Fibroblast of gingiva (primary cell): ENCODE data around the gene RERG.

Experiments
- DNase-seq: peaks from one replicate; pipeline ENCODE4 v3.0.0-alpha.2; 2011; ENCODE audit warnings: low read depth

The RERG gene

DNA sequence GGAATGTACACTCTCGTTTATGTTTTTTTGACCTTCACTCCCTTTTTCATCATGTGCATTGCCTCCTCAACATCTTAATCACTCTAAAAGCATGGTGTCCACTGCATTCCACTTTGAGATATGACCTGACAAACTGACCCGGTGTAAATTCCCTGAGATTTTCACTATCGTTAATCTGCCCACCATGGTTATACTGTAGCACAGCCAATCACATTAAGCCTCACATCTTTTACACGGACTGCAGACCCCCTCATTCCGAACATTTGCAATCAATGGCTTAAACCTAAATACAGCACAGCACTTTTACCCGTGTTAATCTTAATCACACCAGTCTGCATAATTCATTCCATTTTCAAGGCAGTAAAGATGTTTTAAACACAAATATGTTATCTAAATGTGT, 2.4 kb downstream of the RERG start:
- DNase-seq = no peak

DNA sequence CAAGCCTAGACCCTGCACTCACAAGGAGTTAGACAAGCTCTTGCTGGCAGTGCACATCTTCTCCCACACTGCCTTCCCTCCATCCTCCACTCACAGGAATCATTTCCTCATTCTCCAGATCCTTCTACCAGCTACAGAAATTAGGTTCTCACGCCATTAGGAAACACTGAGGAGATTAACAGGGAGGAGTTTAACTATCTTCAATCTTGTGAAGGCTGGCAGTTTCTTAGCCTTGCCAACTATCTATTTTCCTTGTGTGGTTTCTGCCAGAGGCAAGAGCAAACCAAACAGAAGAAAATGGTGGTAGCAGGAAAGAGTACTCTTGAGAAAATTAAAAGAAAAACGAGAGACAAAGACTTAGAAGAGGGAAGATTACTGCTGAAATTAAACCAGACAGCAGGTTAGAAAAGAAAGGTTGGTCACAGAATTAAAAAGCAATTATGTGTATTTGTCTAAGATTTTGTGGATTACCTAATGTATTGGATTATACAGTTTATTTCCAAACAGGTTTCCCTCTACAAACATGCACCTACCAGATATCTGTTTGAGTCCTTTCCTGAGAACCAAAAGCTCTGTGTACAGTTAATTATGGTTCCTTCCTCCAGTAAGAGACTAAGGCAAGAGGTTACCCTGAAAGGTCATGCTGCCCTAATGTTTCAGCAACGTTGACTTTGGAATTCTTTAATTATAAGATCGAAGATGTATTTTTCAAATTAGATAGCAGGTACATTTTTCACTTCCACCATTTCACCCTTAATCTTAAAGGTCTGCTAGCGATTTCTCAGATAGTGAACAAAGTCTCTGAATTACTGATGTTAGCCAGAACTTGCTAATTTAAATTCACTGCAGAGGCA, 5.0 kb downstream of the RERG start:
- no peak for DNase-seq

DNA sequence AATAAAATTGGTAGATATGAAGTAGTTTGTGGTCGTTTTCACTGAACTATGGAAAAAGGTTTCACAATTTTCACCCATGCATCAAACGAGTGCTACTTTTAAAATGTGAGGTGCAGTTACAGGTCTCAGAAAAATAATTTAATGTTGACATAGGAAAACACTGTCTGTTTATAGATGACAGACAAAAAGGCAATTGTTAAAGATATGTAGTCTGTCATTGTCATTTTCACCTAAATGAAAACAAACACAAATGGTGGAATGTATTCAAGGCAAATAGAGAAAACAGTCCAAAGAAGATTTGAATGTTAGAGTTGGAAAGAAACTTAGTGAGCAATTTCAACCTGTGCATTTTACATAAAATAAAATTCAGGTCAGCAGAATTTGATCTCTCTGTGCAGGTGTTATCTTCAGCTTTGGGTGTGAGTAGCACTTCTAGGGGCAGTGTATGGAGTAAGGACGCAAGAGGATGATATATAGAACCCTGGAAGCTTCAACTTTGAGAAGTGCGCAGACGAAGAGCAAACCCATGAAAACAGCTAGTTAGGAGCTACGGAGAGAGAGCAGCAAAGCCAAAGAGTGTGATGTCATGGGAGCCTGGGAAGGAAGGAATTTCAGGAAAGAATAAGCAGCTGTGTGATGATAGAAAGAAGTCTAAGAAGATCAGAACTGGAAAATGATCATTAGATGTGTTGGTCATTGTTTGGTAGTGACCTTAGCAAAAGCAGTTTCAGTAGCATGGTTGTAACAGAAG, 6.2 kb downstream of the RERG start:
- no peak for DNase-seq

DNA sequence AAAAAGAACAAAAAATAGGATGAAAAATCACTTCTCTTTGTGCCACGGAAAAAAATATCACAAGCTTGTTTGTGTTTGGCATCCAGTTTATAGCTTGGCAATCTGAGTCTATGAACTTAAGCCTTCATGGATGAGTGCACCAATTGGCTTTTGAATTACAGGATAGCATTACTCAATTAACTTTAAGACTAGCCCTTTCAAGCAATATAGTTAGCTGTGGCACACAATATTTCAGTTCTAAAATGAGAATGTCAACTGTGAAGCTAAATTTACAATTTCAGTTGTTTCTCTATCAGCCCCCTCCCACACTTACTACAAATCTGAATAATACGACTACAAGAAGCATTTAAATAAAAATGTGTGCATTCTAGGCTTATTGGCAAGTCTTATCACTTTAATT, 8.3 kb downstream of the RERG start:
- DNase-seq = no peak

DNA sequence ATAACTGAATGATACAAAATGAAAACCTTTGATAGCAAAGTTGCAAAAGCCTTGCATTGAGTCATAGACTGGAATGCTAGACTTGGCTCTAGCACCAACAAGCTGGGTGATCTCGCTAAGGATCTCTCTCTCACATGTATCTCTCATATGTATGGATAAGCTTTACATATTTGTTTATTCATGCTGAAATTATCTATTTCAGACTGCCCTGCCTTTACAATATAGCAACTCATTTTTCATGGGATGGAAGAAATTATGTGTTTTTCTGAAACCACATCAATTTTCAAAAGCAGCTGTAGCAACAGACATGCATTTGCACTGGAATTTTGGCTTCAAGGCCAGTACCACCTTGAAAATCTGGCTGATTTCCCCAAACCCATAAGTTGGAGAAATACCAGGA, 11.4 kb downstream of the RERG start:
- peak; percentile 62 for DNase-seq

DNA sequence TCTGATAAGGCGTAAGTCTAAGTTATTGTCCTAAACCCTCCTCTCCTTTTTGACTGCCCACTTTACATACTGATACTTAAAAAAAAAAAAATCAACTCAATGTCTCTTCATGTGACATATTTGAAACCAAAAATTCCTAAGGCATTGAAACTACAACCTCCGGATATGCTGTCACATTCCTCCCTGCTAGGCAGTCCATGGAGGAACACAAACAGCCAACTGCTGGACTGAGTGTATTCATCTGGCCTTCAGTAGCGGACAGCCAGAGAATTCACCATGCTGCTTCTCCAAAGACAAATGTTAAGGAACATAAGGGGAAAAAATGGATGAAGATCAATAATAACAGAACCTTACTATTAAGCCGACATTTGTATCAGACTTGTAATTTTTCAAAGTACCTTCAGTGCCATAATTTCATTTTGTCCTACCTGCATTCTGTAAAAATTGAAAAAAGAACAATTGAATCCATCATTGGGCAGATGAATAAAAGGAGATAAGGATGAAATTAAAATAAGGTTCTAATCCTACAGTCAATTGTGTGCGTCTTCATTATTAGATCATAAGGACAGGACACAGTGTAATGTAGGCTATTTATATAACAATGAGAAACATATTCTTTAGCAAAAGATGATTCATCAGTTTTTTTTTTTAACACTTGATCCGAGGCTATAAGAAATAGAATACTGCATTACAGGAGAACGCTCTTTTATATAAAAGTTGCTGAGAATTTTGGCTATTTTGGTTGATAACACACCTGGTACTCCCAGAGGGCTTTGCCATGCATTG, 12.2 kb downstream of the RERG start:
- DNase-seq = peak; percentile 16

DNA sequence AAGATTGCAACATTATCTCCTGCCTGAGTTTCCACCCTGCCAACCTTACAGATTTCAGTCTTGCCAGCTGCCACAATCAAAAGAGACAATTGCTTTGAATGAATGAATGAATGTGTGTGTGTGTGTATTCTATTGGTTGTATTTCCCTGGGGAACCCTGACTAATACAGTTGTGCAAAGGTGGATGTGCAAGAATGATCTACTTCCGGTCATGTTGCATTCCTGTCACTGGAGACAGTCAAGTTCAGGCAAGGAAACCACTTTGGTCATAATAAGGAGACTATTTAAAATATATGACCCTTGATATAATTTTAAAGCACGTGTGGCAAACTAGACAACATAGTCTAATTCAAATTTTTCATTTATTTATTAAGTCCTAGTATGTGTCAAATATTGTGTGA, 13.1 kb downstream of the RERG start:
- DNase-seq = peak; percentile 48

DNA sequence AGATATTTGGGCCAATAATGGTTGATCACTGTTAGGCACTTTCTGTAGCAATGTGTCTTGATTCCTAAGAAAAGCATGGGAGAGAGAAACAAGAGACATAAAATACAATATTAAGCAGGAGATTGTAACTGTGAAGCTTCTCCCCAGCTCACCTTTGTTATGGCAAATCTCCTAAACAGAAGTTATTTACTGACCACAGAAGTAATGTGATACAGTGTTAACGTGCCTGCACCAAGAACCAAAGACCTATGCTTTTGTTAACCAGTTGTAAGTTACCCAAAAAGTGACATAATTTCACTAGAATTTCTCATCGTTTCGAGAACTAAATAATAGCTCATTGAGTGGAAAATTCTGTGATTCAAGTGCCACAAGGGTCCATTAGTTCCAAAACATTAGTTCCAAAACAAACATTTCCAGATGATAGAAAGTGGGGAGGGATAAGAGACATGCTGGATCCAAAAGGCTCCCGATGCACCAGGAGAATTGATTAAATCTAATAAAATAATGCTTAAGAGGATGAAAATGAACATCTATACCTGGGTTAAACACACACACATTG, 14.3 kb downstream of the RERG start:
- no peak for DNase-seq

DNA sequence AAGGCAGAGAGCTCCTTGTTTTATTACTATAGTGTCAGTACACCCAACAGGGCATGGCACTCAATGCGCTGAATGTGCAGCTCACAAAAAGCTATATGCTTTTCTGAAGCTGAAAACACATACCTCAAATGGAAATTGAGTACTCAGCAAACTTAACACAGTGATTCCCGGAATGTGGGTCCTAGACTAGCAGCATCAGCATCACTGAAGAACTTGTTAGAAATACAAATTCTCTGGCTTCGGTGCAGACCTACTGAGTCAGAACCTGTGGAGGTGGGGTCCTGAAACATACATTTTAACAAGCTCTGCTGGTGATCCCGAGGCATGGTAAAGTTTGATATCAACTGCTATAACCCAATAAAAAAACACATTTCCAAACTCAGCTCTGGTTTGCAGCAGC, 14.9 kb downstream of the RERG start:
- DNase-seq = no peak

DNA sequence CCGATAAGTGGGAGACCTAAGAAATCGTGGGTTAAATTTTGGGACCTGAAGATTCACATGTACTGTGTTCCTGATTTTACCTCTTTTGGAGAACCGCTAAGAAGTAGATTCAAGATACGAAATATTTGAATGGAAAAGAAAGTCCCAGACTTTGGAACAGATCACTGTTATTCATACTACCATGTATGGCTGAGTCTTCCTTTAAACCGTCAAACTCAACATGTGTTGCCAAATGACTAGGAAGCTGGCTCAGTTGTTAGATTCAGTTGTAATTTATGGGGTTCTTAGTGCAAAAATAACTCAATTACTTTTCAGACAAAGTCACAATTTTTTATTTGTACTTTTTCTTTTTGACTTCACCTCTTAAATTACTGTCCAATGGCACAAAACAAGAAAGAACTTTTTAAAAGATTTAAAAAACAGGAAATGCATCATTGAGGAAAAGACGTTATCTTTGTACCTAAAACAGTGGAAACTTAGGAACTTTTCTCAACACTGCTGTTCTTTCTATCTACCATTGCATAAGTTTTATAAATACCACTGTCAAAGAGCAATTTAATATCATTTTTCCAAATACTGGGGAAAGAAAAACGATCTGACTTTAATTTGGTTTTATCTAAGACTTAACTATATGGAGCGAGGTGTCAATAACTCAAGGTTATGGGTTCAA, 15.7 kb downstream of the RERG start:
- DNase-seq = no peak

DNA sequence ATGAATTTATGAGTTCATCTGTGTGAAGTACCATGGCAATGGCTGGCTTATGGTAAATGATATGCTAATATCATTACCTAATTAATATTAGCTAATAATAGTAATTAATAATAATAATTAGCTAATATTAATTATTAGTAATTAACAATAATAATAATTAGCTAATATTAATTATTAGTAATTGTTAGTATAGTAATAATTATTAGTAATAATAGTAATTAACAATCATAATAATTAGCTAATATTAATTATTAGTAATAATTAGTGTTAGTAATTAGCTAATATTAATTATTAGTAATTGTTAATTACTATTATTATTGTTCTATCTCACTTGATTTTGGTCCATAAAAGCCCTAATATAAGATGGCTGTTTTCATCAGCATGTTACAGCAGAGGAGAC, 19.8 kb downstream of the RERG start:
- DNase-seq = no peak

DNA sequence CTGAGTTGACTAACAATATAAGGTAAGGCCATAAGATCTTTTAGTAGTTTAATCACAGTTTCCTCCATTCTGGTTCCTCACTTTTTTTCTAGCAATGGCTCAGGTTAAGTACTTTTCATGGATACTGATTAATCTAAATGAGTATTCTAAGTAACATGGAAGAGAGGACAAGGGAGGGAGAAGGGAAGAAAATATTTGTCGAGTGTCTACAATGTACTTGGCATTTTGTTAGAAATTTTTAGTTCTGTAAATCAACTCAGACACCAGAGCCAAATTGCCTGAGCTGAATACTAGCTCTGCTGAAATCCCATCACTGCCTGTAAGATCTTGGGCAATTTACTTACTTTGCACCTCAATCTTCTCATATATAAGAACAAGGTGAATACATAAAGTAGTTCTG, 20.2 kb downstream of the RERG start:
- DNase-seq = no peak

DNA sequence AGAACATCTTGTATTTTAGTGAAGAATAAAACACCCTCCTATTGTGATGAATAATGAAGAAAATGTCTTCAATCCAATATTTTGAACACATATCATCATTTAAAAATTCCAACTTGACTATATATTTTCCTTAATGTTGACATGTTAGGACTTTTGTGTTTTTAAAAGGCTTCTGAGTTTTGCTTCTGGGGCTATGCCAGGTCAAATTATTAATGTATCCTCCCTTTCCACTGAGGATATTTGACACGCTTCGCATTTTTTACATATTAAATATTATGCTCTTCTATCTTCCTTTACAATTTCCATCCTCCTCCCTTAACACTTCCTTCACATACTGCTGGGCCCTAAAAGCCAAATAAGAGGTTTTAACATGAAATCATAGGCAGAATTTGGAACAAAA, 20.6 kb downstream of the RERG start:
- DNase-seq = no peak

DNA sequence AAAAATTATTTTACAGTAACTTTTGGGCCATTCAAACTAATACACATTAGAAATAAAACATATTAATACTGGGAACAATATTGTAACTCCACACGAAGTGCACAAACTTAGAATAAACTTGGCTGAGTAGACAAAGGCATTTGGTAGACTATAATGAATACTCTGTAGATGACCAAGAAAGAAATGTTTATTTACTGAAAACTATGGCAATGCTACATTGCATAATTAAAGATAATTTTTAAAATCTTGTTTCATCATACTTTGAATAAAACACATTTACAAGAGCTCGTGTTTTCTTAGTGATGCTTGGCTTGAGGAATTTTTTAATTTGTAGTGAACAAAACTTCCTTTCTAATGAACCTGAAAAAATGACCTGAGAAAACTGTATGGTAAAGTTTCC, 21.3 kb downstream of the RERG start:
- peak; percentile 34 for DNase-seq

DNA sequence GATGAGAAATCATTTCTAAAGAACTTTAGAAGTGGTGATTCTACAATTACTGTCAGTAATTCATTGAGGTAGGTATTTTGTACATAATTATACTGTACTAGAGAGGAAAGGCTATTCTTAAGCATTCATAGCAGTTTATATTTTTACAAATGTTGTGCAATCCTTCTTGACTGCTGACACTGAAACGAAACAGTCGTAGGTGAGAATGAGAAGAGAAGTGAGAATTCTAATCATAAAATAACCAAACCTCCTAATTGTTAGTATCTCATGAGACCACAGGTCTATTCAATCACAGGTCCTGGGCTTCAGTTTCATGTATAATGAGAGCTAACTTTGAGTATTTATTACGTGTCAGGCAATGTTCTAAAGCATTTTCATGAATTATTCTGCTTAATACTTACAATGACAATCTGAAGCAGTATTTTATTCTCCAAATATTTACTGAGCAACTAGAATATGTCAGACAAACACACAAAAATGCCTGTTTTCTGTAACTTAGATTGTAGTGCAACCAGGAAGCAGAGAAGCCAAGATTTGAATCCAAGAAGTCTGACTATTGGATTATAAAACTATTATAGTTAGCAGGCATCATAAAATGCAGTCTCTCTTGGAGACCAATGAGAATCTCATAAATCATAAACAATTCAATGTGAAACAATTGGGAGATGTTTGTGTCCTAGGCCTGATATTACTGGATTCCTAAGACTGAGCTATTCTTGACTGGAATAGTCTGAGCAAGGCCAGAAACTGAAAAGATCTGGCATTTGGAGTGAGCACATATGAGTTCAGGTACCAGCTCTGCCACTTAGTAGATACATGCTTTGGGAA, 24.3 kb downstream of the RERG start:
- DNase-seq = no peak

DNA sequence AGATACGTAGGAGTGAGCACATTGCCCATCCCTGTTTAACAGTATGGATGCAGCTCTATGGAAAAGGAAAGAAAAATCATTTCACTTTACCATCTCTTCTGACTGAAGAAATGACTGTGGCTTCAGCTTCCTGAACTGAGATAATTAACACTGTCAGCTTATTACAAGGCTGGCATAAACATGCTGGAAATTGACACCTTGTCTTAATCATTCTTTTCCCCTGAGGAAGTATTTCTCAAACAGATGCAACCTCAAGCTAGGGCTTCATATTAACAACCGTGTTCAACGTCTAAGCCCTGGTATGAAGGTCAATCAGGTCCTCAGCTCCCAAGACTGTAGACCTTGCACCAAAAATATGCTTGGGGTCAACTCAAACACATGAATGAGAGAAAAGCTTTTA, 25.0 kb downstream of the RERG start:
- DNase-seq = peak; percentile 29

DNA sequence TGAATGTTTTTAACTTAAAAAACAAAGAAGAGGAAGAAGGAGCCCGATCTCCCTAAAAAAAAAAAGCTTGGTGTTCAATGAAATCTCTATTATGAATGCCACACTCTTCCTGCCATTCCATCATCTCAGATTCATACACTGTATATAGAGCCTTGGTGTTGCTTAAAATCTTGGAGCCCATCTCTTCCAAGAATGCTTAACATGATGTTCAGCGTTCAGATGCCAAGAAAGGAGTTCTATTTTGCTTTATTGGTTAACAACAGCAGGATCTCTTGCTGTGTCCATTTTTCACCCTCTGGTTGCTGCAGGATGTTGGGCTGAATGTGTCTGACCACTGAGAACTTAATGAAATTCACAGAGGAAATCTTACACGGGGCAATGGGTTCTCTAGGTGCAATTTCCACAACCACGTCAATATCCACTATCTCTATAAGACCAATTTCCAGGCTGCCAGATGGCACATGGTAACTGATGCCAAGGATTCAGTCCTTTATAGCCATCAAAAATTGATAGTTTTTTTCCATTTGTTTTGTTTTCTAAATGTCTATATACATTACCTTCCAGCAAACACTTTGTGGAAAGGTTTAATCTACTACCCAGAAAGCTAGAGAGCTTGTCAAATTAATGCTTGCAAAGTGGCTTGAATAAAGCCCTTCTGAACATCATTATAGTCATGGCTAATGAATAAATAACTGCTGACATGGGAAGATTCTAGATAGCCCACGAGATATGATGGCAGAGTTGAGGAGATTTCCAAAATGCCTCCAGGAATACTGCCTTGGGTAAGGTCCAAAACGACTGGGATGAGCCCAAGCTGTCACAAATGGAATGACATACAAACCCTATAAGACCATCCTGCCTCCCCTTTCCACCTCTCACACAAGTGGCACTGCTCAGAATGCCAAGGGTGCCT, 26.5 kb downstream of the RERG start:
- peak; percentile 18 for DNase-seq

DNA sequence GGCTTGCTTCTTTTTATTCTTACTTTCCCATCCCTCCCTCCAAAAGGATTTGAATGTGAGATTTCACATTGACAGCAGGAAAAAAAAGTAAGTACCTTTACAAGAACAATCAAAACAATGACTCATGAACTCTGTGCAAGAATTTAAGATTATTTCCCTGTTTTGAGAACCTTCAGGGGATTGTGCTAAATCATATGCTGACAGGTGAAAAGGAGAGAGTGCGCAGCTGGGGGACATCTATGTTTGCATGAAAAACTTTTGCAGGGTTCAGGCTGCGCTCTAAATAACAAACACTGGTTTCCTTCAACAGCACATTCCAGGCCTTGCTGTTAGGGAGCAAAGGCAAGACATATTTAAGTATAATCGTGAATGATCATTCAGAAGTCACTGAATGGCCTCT, 27.3 kb downstream of the RERG start:
- no peak for DNase-seq

DNA sequence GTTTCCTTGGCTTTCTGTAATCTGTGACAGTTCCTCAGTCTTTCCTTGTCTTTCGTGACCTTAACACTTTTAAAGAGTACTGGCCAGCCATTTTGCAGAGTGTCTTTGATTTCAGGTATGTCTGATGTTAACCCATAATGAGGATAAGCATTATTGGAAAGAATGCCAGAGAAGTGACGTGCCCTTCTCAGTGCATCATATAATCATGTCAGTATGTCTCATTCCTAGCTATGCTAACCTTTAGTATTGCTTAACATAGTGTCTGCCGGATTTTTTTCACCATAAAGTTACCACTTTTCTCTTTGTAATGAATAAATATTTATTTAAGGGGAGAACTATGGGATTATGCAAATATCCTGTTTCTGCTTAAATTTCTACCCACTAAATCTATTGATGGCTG, 28.5 kb downstream of the RERG start:
- DNase-seq = peak; percentile 62

DNA sequence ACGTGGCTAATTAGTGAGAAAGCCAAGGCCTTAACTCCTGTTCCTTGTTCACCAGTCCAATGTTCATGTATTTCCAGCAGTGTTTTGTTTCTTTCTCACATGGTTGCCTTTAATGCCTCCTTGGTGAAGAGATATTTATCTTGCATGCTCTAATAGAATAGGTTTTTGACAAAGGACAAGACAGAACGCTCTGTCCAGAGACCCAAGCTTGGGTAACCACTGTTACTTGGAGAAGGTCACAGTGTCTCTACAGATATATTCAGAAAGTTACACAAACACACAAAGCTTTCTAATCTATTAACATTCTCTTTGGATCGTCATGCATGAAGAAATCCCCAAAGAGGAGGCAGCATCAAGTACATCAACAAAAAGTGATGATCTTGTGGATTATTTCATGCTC, 33.1 kb downstream of the RERG start:
- no peak for DNase-seq
